H9 (cell line): Measurements from ENCODE around the gene IPP. TPM values are rescaled to one million over a fixed set of nuclear protein-coding genes. Genes with fewer than 3 reads are reported as not detected.

Experiments used
- DNase-seq: peaks from one replicate; pipeline ENCODE4 v3.0.0-alpha.2; 2017
- H2AFZ ChIP-seq: one replicate; pipeline ENCODE4 v1.6.1; 2013; ENCODE audit warnings: mild to moderate bottlenecking, low read length, control low read depth, moderate library complexity
- H2AK5ac ChIP-seq: 2 replicates; pipeline ENCODE4 v1.6.1; 2013; ENCODE audit warnings: low read length, control low read depth, mixed read lengths; ENCODE audit not compliant: insufficient read length
- H2BK120ac ChIP-seq: one replicate; pipeline ENCODE4 v1.6.1; 2013; ENCODE audit warnings: low read depth, mild to moderate bottlenecking, low read length, control low read depth, inconsistent platforms; ENCODE audit not compliant: poor library complexity, severe bottlenecking
- H2BK12ac ChIP-seq: 2 replicates; pipeline ENCODE4 v1.6.1; 2013; ENCODE audit warnings: low read length, control low read depth, mixed read lengths, low read depth; ENCODE audit not compliant: insufficient read length
- H2BK15ac ChIP-seq: 2 replicates; pipeline ENCODE4 v1.6.1; 2013; ENCODE audit warnings: low read depth, low read length, control low read depth
- H2BK20ac ChIP-seq: one replicate; pipeline ENCODE4 v1.6.1; 2013; ENCODE audit warnings: low read depth, mild to moderate bottlenecking, low read length, control low read depth, inconsistent platforms; ENCODE audit not compliant: poor library complexity, severe bottlenecking
- H2BK5ac ChIP-seq: 2 replicates; pipeline ENCODE4 v1.6.1; 2013; ENCODE audit warnings: low read length, control low read depth, mixed read lengths; ENCODE audit not compliant: insufficient read length
- H3K14ac ChIP-seq: 2 replicates; pipeline ENCODE4 v1.6.1; 2013; ENCODE audit warnings: low read length, control low read depth; ENCODE audit not compliant: insufficient read depth
- H3K18ac ChIP-seq: 2 replicates; pipeline ENCODE4 v1.6.1; 2013; ENCODE audit warnings: low read depth, mild to moderate bottlenecking, mixed read lengths, low read length, control low read depth; ENCODE audit not compliant: insufficient read length
- H3K23ac ChIP-seq: 2 replicates; pipeline ENCODE4 v1.6.1; 2013; ENCODE audit warnings: low read length, control low read depth, mixed read lengths, low read depth; ENCODE audit not compliant: insufficient read length
- H3K23me2 ChIP-seq: 2 replicates; pipeline ENCODE4 v1.6.1; 2013; ENCODE audit warnings: low read depth, mild to moderate bottlenecking, mixed read lengths, low read length, control low read depth; ENCODE audit not compliant: insufficient read length, poor library complexity, severe bottlenecking
- H3K27ac ChIP-seq: 2 replicates; pipeline ENCODE4 v1.5.1; 2013; ENCODE audit warnings: low read length, control low read depth, mixed read lengths, low read depth; ENCODE audit not compliant: insufficient read length
- H3K27me3 ChIP-seq: 2 replicates; pipeline ENCODE4 v1.6.1; 2013; ENCODE audit warnings: low read length, control low read depth, inconsistent platforms; ENCODE audit not compliant: insufficient read depth
- H3K4ac ChIP-seq: 2 replicates; pipeline ENCODE4 v1.6.1; 2013; ENCODE audit warnings: low read depth, mild to moderate bottlenecking, control low read depth, inconsistent platforms, low read length, moderate library complexity
- H3K4me1 ChIP-seq: 2 replicates; pipeline ENCODE4 v1.6.1; 2013; ENCODE audit warnings: low read length, control low read depth, inconsistent platforms; ENCODE audit not compliant: insufficient read depth
- H3K4me2 ChIP-seq: 2 replicates; pipeline ENCODE4 v1.6.1; 2013; ENCODE audit warnings: low read length, control low read depth, mixed read lengths; ENCODE audit not compliant: insufficient read length, insufficient read depth
- H3K56ac ChIP-seq: 2 replicates; pipeline ENCODE4 v1.6.1; 2013; ENCODE audit warnings: low read depth, mild to moderate bottlenecking, mixed read lengths, low read length, control low read depth; ENCODE audit not compliant: insufficient read length
- H3K79me1 ChIP-seq: 2 replicates; pipeline ENCODE4 v1.6.1; 2013; ENCODE audit warnings: low read depth, mild to moderate bottlenecking, moderate library complexity, low read length, control low read depth, inconsistent platforms; ENCODE audit not compliant: insufficient read depth, poor library complexity, severe bottlenecking
- H3K79me2 ChIP-seq: 2 replicates; pipeline ENCODE4 v1.6.1; 2013; ENCODE audit warnings: low read length, control low read depth, inconsistent platforms; ENCODE audit not compliant: insufficient read depth
- H3K9ac ChIP-seq: 2 replicates; pipeline ENCODE4 v1.6.1; 2013; ENCODE audit warnings: low read length, control low read depth, mixed read lengths; ENCODE audit not compliant: insufficient read length; ENCODE audit errors: extremely low read depth
- H3K9me3 ChIP-seq: one replicate; pipeline ENCODE4 v1.6.1; 2013; ENCODE audit warnings: low read depth, low read length, inconsistent platforms; ENCODE audit not compliant: control insufficient read depth
- H3T11ph ChIP-seq: one replicate; pipeline ENCODE4 v1.6.1; 2013; ENCODE audit warnings: mild to moderate bottlenecking, low read length, control low read depth, inconsistent platforms
- H4K20me1 ChIP-seq: one replicate; pipeline ENCODE4 v1.6.1; 2013; ENCODE audit not compliant: control insufficient read depth, insufficient read length, insufficient read depth
- H4K5ac ChIP-seq: 2 replicates; pipeline ENCODE4 v1.6.1; 2013; ENCODE audit warnings: low read depth, mild to moderate bottlenecking, mixed read lengths, low read length, control low read depth; ENCODE audit not compliant: insufficient read length
- H4K8ac ChIP-seq: replicated peaks from 2 replicates; pipeline ENCODE4 v1.6.1; 2013; ENCODE audit warnings: low read length, control low read depth, mixed read lengths, low read depth; ENCODE audit not compliant: insufficient read length
- H4K91ac ChIP-seq: 2 replicates; pipeline ENCODE4 v1.6.1; 2013; ENCODE audit warnings: low read depth, mild to moderate bottlenecking, moderate library complexity, mixed read lengths, low read length, control low read depth; ENCODE audit not compliant: insufficient read length
- H3K27ac Mint-ChIP-seq, 3 experiments: 2 replicates in 2 of 3; 3 replicates in 1 of 3; pipeline ENCODE4 v1.8.0; 2020 to 2021; ENCODE audit warnings: mixed read lengths in 3 of 3, mild to moderate bottlenecking in 1 of 3, moderate library complexity in 1 of 3
- H3K27me3 Mint-ChIP-seq: 2 replicates; pipeline ENCODE4 v1.8.0; 2021; ENCODE audit warnings: low read depth, mild to moderate bottlenecking, moderate library complexity, mixed read lengths
- H3K36me3 Mint-ChIP-seq, 3 experiments: 2 replicates in 2 of 3; 3 replicates in 1 of 3; pipeline ENCODE4 v1.8.0; 2020 to 2021; ENCODE audit warnings: low read depth in 3 of 3, mixed read lengths in 3 of 3; ENCODE audit not compliant: insufficient read depth in 1 of 3
- H3K4me1 Mint-ChIP-seq, 2 experiments: 2 replicates each; pipeline ENCODE4 v1.8.0; 2020; ENCODE audit warnings: mixed read lengths in 2 of 2
- H3K4me3 Mint-ChIP-seq, 2 experiments: 2 replicates in 1 of 2; 3 replicates in 1 of 2; pipeline ENCODE4 v1.8.0; 2020 to 2021; ENCODE audit warnings: mild to moderate bottlenecking in 2 of 2, mixed read lengths in 2 of 2, moderate library complexity in 1 of 2
- H3K9me3 Mint-ChIP-seq, 2 experiments: 2 replicates in 1 of 2; 3 replicates in 1 of 2; pipeline ENCODE4 v1.8.0; 2020; ENCODE audit warnings: mild to moderate bottlenecking in 2 of 2, mixed read lengths in 2 of 2, moderate library complexity in 1 of 2
- WGBS: extraction: QIAGEN DNeasy Blood & Tissue Kit; methylation state at CpG from one replicate; pipeline ENCODE4 v1.1.7; 2013; ENCODE audit warnings: missing lambda C conversion rate, low lambda C conversion rate, mixed read lengths; ENCODE audit not compliant: insufficient read length; ENCODE audit errors: extremely low coverage; 5-methylcytosine and 5-hydroxymethylcytosine counted together
- total RNA-seq: library from RNA; stranded (reverse); gene quantifications from 2 replicates; pipeline ENCODE4 v1.2.1, GENCODE V29; 2021
- TF ChIP-seq, protein P1 (sequence below): fragments of 200-600 bp; sonication (generic); conservative IDR thresholded peaks from 3 replicates; pipeline ENCODE4 v1.8.0; 2021; ENCODE audit warnings: antibody characterized with exemption, mild to moderate bottlenecking

Gene IPP
- total RNA-seq, 1 experiment from 2014 or later: 6.3 TPM

DNA sequence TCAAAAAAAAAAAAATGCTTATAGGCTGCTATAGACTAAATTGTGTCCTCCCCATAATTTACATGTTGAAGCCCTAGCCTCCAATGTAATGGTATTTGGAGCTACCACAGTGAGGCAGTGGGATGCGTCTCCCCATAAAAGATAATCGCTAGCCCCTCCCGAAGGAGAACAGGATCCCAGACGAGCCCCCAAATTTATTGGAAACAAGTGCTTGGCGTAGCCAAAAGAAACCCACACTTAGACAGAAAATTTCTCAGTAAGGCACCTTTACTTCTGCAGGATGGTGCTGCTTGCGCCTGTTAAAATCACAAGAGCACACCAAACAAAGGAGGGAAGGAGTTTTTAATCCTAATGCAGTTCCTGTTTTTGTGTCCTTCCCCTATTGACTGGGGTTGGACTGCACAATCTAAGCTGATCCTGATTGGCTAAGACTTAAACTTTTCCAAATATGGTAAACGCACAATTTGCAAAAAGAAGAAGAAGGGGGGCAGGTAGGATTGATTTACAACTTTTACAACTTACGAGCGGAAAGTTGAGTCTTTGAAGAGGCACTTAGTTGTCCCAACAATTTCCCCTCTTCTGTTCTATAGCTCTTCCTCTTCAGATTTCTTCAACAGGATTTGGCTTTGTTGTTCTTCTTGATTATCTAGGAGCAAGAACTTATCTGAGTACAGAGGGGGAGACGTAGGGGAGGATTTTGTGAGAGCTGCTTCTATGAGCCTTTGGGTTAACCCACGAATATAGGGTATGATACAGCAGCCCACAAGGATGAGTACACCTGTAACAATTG lies 3.0 kb upstream of the IPP start:
- no peak for DNase-seq
- Histone ChIP-seq H2BK5ac (no peak overlapping the region), H2AK5ac (no peak overlapping the region), H3K56ac (no peak overlapping the region), H2AFZ (no peak overlapping the region), H3K4me2 (no peak overlapping the region), H3K9ac (no peak overlapping the region), H4K91ac (no peak overlapping the region), H3K79me1 (no peaks in the 10 kb centered on the region), H3K23ac (no peak overlapping the region), H3K79me2 (no peaks in the 10 kb centered on the region), H3K4ac (no peak overlapping the region), H3K23me2 (peaks cover 5% of the 10 kb centered on the region), H3K18ac (no peak overlapping the region), H3K27me3 (no peaks in the 10 kb centered on the region), H2BK12ac (no peak overlapping the region), H4K8ac (no peak overlapping the region), H3T11ph (no peak overlapping the region), H3K27ac (no peak overlapping the region), H4K5ac (no peak overlapping the region), H2BK15ac (no peak overlapping the region), H2BK20ac (no peak overlapping the region), H3K9me3 (peaks cover 14% of the 10 kb centered on the region), H2BK120ac (no peak overlapping the region), H3K14ac (no peak overlapping the region), H3K4me1 (no peaks in the 10 kb centered on the region), H4K20me1 (no peaks in the 10 kb centered on the region)
- H3K4me1 Mint-ChIP-seq: peaks cover 11 to 19% of the 10 kb centered on the region in 2 experiments
- H3K36me3 Mint-ChIP-seq: peaks cover 0 to 10% (median 2%) of the 10 kb centered on the region in 3 experiments; a peak in 4 of 7 replicates
- WGBS: no CpG with 5 or more reads among the region's 11 CpGs
- peak overlapping the region in 1 of 3 experiments; percentile 63; a peak in 1 of 7 replicates for H3K27ac Mint-ChIP-seq
- TF ChIP-seq, protein P1, sequence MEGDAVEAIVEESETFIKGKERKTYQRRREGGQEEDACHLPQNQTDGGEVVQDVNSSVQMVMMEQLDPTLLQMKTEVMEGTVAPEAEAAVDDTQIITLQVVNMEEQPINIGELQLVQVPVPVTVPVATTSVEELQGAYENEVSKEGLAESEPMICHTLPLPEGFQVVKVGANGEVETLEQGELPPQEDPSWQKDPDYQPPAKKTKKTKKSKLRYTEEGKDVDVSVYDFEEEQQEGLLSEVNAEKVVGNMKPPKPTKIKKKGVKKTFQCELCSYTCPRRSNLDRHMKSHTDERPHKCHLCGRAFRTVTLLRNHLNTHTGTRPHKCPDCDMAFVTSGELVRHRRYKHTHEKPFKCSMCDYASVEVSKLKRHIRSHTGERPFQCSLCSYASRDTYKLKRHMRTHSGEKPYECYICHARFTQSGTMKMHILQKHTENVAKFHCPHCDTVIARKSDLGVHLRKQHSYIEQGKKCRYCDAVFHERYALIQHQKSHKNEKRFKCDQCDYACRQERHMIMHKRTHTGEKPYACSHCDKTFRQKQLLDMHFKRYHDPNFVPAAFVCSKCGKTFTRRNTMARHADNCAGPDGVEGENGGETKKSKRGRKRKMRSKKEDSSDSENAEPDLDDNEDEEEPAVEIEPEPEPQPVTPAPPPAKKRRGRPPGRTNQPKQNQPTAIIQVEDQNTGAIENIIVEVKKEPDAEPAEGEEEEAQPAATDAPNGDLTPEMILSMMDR: no peak
- H3K4me3 Mint-ChIP-seq: no peak overlapping the region
- H3K27me3 Mint-ChIP-seq: no peaks in the 10 kb centered on the region; the same call in 1 of the 2 replicates
- H3K9me3 Mint-ChIP-seq: peaks cover 14 to 15% of the 10 kb centered on the region in 2 experiments
